ELF-1 (cell line): Measurements from ENCODE around the gene TMC7.
A peak's percentile ranks its signal among the peaks of the same experiment; 100 is the strongest.

Experiments
- DNase-seq: peaks from one replicate; pipeline ENCODE4 v3.0.0-alpha.2; 2016; ENCODE audit warnings: low read depth, low spot score

TMC7 gene

GRCh38 chr16:19088341-19088916, 104.7 kb downstream of the TMC7 start:
- no peak for DNase-seq

DNA sequence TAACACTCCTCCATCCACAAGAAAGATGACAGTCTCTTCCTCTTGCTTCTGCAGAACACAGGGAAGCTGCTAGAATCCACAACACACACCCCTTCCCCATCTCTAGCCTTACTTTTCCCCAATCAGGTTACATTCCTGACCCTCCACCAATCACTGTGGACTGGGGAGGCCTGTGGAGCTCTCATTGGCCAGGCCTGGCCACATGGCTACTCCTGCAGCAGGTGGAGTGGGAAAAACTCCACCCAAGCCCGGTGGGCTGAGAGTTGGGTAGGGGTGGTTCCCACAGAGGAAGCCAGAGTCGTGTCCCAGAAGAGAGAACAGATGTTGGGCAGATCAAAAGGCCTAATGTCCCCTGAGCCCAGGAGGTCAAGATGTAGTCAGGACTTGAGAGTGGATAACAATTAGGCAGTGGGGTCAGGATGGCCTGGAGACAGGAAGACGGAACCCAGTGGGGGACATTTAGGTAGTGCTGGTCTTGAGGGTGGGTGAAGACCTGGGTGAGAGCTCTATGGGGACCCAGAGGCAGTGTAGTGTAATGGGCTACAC, 105.7 kb downstream of the TMC7 start:
- DNase-seq, result no peak

GRCh38 chr16:19090916-19091315, 107.2 kb downstream of the TMC7 start:
- DNase-seq, result no peak

GRCh38 chr16:19092653-19093410, 109.1 kb downstream of the TMC7 start:
- DNase-seq, result no peak

DNA sequence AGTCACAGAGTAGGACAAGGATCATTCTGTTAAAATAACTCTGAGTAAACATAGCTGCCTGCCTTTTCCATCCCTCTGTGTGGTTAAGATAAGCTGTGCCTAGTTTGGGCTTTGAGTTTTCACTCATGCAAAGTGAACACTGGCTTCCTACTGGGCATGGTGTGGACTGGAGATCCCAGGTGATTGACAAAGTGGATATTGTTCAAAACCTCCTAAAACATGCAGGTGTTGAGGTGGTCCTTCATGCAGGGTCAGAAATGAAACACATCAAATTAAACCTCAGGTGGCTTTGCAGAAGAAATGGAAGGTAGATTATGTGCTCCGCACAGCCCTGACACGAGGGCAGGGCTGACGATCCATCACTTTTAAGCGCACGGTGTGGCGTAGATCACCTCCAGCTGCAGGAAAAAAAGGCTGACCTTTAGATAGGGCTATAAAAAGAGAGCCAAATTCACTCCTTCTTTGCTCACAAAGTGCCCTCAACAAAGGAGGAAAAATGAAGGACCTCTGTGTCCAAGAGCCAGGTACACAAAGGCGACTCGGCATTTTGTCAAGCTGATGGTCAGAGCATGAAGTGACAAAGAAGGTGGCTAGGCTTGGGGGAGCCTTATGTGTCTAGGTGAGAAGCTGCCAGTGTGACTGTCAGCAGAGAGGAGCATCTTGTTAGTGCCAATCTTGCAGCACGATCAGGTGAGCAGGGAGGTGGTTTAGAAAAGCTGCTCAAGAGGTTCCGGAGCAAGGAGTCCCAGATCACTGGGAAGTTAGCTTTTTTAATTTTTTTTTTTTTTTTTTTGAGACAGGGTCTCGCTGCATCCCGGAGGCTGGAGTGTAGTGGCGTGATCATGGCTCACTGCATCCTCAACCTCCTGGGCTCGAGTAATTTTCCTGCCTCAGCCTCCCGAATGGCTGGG, 110.2 kb downstream of the TMC7 start:
- no peak for DNase-seq

- no peak for DNase-seq
These were observed 111.0 kb downstream of the TMC7 start for GRCh38 chr16:19094542-19095365.

DNA sequence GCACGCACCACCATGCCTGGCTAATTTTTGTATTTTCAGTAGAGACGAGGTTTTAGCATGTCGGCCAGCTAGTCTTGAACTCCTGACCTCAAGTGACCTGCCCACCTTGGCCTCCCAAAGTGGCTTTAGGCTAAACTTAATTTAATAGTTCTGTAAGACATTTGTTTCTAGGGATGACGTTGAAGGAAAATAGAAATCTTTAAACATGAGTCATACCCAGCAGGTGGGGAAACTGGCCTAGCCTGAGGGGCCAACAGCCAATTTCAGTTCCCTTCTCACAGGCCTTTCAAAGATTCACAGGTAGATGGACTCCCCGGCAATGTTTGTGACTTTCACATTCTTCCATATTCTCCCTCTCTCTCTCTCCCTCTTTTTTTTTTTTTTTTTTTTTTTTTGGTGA, 111.9 kb downstream of the TMC7 start:
- peak; percentile 90 for DNase-seq

- DNase-seq, result no peak
These were observed 114.4 kb downstream of the TMC7 start for GRCh38 chr16:19098173-19098572.

DNA sequence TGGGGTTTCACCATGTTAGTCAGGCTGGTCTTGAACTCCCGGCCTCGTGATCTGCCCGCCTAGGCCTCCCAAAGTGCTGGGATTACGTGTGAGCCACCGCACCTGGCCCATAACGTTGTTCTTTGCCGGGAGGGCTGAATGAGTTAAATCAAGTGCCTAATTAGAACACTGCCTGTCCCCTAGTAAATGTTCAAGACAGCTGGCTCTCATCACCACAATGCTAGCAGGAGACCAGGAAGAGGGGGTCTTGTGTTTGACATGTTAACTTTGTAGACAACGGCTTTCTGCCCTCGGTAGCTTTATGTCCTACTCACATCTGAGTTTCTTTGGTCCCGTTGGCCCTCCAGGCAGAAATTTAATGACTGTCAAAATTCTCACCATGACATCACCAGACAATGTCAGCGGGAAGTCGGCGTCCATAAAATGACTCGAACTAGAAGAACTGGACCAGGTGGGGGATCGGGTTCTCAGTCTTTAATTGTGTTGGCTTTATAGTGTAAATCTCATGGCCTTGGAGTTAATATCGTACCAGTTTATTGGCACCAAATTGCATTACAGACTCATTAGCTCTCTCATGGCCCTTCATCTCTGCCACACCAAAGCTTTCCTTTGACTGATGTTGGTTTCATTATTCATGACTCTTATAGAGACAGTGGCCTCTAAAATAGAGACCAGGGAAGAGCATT, 118.6 kb downstream of the TMC7 start:
- DNase-seq, result no peak

DNA sequence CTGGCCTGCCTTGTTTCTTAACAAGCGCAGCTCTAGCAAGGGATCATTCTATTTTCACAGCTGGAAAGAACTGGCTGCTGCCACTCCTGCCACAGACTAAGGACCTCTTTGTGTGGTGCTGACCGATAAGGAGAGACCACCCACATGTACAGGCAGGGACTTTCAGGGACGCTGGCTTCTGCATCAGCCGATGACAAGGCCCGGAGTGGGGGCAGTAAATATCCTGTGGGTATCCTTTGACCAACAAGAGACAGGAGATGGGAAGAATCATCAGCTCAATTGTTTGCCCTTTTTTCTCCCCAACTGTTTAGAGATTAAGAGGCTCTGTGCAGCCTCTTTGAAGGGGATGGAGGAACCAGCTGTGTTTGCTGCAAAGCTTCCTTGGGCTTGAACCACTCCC, 120.9 kb downstream of the TMC7 start:
- DNase-seq, result no peak

DNA sequence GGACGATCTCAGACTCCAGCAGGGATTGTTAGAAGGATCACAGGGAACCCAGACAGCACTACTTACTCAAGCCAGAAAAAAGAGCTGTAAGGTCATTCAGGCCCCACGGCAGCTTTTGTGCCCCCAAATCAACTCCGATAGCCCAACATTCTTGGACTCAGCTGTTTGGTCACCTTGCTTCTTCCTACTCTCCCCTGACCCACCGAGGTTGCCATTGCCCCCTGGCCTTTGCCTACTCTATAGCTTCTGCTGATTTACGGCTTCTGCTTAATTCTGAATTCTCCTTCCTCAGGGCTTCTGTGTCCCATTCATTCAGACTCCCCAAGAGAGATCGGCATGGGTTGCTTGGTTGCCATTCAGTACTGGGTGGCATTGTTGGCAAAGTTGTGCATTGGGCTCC, 121.4 kb downstream of the TMC7 start:
- no peak for DNase-seq

DNA sequence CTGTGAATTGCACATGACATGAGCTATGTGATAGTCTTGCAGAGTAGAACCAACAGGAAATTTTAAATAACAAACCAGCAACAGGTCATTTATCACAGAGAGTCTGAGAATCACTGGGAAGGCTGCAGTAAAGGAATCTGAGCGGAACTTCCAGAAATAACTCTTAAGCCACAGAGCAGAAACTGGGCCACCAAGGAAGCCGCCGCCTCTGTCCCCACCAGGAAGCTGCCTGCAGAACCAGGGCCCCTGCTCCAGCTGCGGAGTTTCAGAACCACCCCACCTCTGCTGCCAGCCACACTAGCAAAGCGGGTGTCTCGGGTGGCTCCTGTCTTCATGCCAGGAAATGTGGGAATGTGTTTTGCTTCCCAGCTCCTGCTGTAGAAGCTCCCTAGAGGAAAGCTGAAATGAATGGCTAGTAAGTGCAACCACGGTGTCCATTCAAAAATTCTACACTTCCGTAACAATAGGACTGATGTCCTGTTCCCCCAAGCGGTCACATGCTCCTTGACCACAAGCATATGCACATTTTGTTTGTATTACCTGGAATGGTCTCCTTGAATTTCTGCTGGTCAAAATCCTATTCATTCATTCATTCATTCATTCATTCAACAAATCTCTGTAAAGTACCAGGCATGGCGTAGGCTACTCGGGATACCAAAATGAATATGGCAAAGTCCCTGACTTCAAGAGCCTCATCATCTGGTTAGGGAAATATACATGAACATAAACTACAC, 122.3 kb downstream of the TMC7 start:
- no peak for DNase-seq

- no peak for DNase-seq
These were observed 122.9 kb downstream of the TMC7 start for GRCh38 chr16:19106625-19107020.

DNA sequence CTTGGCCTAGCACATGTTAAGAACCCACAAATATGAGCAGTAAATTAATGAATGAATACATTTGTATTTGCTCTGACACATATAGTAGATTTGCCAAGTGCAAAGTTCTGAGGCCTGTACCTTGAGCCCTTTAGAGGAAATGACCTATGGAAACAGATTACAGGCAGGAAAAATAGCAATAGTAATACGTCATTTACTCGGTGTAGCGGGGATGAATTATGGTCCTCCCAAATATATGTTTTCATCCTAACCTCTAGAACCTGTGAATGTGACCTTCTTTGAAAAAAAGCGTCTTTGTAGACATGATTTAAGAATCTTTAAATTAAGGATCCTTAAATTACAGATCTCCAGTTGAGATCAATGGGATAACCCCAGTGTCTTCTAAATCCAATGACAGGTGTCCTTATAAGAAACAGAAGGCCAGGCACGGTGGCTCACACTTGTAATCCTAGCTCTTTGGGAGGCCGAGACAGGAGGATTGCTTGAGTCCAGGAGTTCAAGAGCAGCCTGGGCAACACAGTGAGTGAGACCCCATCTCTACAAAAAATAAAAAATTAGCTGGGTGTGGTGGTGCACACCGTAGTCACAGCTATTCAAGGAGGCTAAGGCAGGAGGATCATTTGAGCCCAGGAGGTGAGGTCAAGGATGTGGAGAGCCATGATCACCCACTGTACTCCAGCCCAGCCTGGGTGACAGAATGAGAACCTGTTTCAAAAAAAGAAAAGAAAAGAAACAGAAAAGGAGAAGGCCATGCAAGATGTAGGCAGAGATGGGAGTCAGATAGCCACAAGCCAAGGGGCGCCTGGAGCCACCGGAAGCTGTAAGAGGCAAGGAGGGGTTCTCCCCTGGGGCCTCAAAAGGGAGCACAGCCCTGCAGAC, 124.9 kb downstream of the TMC7 start:
- DNase-seq, result no peak

DNA sequence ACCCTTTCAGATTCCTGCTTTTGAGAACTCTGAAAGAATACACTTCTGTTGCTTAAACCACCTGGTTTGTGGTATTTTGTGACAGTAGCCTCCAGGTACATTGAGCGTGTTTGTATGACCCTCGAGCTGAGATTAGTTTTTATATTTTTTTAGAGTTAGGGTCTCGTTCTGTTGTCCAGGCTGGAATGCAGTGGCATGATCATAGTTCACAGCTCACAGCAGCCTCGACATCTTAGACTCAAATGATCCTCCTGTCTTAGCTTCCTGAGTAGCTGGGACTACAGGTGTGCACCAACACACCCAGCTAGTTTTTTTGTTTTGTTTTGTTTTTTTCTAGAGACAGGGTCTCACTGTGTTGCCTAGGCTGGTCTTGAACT, 125.5 kb downstream of the TMC7 start:
- no peak for DNase-seq

DNA sequence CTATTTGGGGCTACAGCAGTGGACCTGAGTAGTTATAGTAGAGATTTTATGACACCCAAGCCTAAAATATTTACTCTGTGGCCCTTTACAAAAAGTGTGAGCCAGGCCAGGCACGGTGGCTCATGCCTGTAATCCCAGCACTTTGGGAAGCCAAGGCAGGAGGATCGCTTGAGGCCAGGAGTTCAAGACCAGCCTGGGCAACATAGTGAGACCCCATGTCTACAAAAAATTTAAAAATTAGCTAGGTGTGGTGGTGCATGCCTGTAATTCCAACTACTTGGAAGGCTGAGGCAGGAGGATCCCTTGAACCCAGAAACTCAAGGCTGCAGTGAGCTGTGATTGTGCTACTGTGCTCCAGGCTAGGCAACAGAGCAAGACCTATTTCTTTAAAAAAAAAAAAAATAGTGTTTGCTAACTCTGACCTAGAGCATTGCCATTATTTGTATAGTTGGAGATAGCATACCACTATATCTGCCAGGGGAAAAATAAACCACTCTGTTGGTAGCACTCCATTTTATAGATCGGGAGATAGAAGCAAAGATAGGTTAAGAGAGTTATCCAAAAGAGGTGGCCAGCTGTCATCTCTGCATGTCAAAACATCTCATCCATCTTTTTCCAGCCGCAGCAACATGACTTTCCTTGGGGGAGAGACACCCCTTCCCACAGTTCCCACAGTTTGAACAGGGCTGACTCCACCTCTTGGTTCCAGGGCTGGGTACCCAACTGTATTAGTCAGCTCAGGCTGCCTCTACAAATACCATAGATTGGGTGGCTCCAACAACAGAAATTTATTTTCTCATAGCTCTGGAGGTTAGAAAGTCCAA, 127.0 kb downstream of the TMC7 start:
- DNase-seq, result no peak

- DNase-seq, result no peak
These were observed 128.3 kb downstream of the TMC7 start for GRCh38 chr16:19112099-19112407.
